WTC11 (cell line): ENCODE measurements around the gene MYCBPAP. TPM values are rescaled to one million over a fixed set of nuclear protein-coding genes. Genes with fewer than 3 reads are reported as not detected.
A peak's percentile ranks its signal among the peaks of the same experiment; 100 is the strongest.

Experiments used
- ATAC-seq: fragments of 200-7000 bp; cut with Tn5 transposase; 2 replicates; pipeline ENCODE4 v1.10.0; 2021; ENCODE audit warnings: mild to moderate bottlenecking, moderate library complexity
- CTCF ChIA-PET: fragments of 300-600 bp; sonication (Branson Sonifier 250); formaldehyde crosslinking; loops from one replicate; lab custom pipeline; 2021; ENCODE audit warnings: antibody characterized with exemption; lab: Charles Lee
- POLR2A ChIA-PET: fragments of 350-600 bp; sonication (Branson Sonifier 250); formaldehyde crosslinking; loops from one replicate; lab custom pipeline; 2021; ENCODE audit warnings: antibody characterized with exemption; lab: Charles Lee
- DNase-seq: peaks from one replicate; pipeline ENCODE4 v3.0.0; 2021; ENCODE audit warnings: low spot score
- H3K27ac Mint-ChIP-seq: 2 replicates; pipeline ENCODE4 v1.8.0; 2021; ENCODE audit warnings: mixed read lengths
- H3K27me3 Mint-ChIP-seq: 2 replicates; pipeline ENCODE4 v1.8.0; 2021; ENCODE audit warnings: low read depth, mild to moderate bottlenecking, moderate library complexity, mixed read lengths
- H3K36me3 Mint-ChIP-seq: 2 replicates; pipeline ENCODE4 v1.8.0; 2021; ENCODE audit warnings: mixed read lengths
- H3K4me1 Mint-ChIP-seq: 2 replicates; pipeline ENCODE4 v1.8.0; 2022; ENCODE audit warnings: mixed read lengths
- H3K4me3 Mint-ChIP-seq: 2 replicates; pipeline ENCODE4 v1.8.0; 2021; ENCODE audit warnings: mild to moderate bottlenecking, moderate library complexity, mixed read lengths
- H3K9me3 Mint-ChIP-seq: 2 replicates; pipeline ENCODE4 v1.8.0; 2021; ENCODE audit warnings: mixed read lengths
- AR ChIP-seq: fragments of 250-450 bp; sonication (Bioruptor Pico); IDR thresholded peaks from 2 replicates; pipeline ENCODE4 v1.9.0; 2021; ENCODE audit warnings: mild to moderate bottlenecking
- ATF6 ChIP-seq: sonication (generic); formaldehyde crosslinking; IDR thresholded peaks from 2 replicates; pipeline ENCODE4 v1.8.1; 2023; ENCODE audit warnings: mild to moderate bottlenecking, missing genetic modification reagents
- CBFB ChIP-seq: sonication (generic); formaldehyde crosslinking; IDR thresholded peaks from 2 replicates; pipeline ENCODE4 v1.8.1; 2022; ENCODE audit warnings: mild to moderate bottlenecking, low read depth, missing genetic modification reagents
- E2F1 ChIP-seq: sonication (generic); formaldehyde crosslinking; IDR thresholded peaks from 2 replicates; pipeline ENCODE4 v1.8.0; 2022; ENCODE audit warnings: mild to moderate bottlenecking, missing genetic modification reagents
- FOXP1 ChIP-seq: sonication (generic); formaldehyde crosslinking; IDR thresholded peaks from 2 replicates; pipeline ENCODE4 v1.8.0; 2022; ENCODE audit warnings: missing genetic modification reagents, mild to moderate bottlenecking, moderate library complexity, borderline replicate concordance
- HMGXB4 ChIP-seq: sonication (generic); formaldehyde crosslinking; IDR thresholded peaks from 2 replicates; pipeline ENCODE4 v1.8.1; 2023; ENCODE audit warnings: mild to moderate bottlenecking, moderate library complexity, missing genetic modification reagents
- IRF1 ChIP-seq: sonication (generic); formaldehyde crosslinking; IDR thresholded peaks from 2 replicates; pipeline ENCODE4 v1.8.0; 2023; ENCODE audit warnings: missing genetic modification reagents
- MXD4 ChIP-seq: fragments of 250-450 bp; sonication (Bioruptor Pico); IDR thresholded peaks from 2 replicates; pipeline ENCODE4 v1.8.0; 2021; ENCODE audit warnings: mild to moderate bottlenecking, moderate library complexity, borderline replicate concordance
- NR2C2 ChIP-seq: sonication (generic); formaldehyde crosslinking; IDR thresholded peaks from 2 replicates; pipeline ENCODE4 v1.8.0; 2022; ENCODE audit warnings: mild to moderate bottlenecking, missing genetic modification reagents
- PREB ChIP-seq: sonication (generic); formaldehyde crosslinking; IDR thresholded peaks from 2 replicates; pipeline ENCODE4 v1.8.1; 2022; ENCODE audit warnings: mild to moderate bottlenecking, missing genetic modification reagents, moderate library complexity, borderline replicate concordance
- PRRX2 ChIP-seq: fragments of 250-450 bp; sonication (Bioruptor Pico); IDR thresholded peaks from 2 replicates; pipeline ENCODE4 v1.8.0; 2021; ENCODE audit warnings: mild to moderate bottlenecking
- RELA ChIP-seq: sonication (generic); formaldehyde crosslinking; IDR thresholded peaks from 2 replicates; pipeline ENCODE4 v1.8.1; 2022; ENCODE audit warnings: missing genetic modification reagents, mild to moderate bottlenecking, borderline replicate concordance
- RORB ChIP-seq: fragments of 250-450 bp; sonication (Bioruptor Pico); IDR thresholded peaks from 2 replicates; pipeline ENCODE4 v1.9.0; 2021; ENCODE audit warnings: mild to moderate bottlenecking
- SMAD4 ChIP-seq: sonication (generic); formaldehyde crosslinking; IDR thresholded peaks from 2 replicates; pipeline ENCODE4 v1.8.0; 2022; ENCODE audit warnings: mild to moderate bottlenecking, missing genetic modification reagents
- TEAD4 ChIP-seq: sonication (generic); formaldehyde crosslinking; IDR thresholded peaks from 2 replicates; pipeline ENCODE4 v1.8.0; 2022; ENCODE audit warnings: mild to moderate bottlenecking, missing genetic modification reagents
- ZNF263 ChIP-seq: sonication (generic); formaldehyde crosslinking; IDR thresholded peaks from 2 replicates; pipeline ENCODE4 v1.8.1; 2022; ENCODE audit warnings: low read depth, mild to moderate bottlenecking, moderate library complexity, missing genetic modification reagents
- ZNF317 ChIP-seq: sonication (generic); formaldehyde crosslinking; IDR thresholded peaks from 2 replicates; pipeline ENCODE4 v1.8.1; 2023; ENCODE audit warnings: low read depth, mild to moderate bottlenecking, moderate library complexity, missing genetic modification reagents, borderline replicate concordance
- total RNA-seq: library from RNA; stranded (reverse); gene quantifications from 3 replicates; pipeline ENCODE4 v1.2.3, GENCODE V29; 2021

The MYCBPAP gene
- total RNA-seq, 1 experiment from 2014 or later, result 5.7 TPM

GRCh38 chr17:50562242-50563091 lies 54.2 kb downstream of the MYCBPAP start:
- H3K4me3 Mint-ChIP-seq, result peak overlapping the region; percentile 67
- CTCF ChIA-PET, result interaction anchor here (0.8 to 7.2 kb wide), 12 partner anchors 8 to 165 kb away, joined by 3 to 135 read pairs (median 5); partner anchors contain the start of gene LRRC59
- peaks cover 83% of the 10 kb centered on the region for H3K27me3 Mint-ChIP-seq
- H3K4me1 Mint-ChIP-seq, result peaks cover 40% of the 10 kb centered on the region
- peak; percentile 40 for DNase-seq
- no peak for ATAC-seq
- no peaks in the 10 kb centered on the region for H3K9me3 Mint-ChIP-seq
- H3K27ac Mint-ChIP-seq, result no peak overlapping the region
- TF ChIP-seq SMAD4 (CRISPR knock-in tag) (no peak), ZNF263 (0 out of 2 replicates have a peak, but pooled peaks have one; percentile 53)
- no peaks in the 10 kb centered on the region for H3K36me3 Mint-ChIP-seq
- POLR2A ChIA-PET, result interaction anchor here (1.4 kb wide), 1 partner anchor 12 kb away, joined by 5 read pairs; no protein-coding TSS in a partner anchor

- CTCF ChIA-PET, result interaction anchor here (1.0 to 7.2 kb wide), 9 partner anchors 12 to 301 kb away, joined by 3 to 135 read pairs (median 5); partner anchors contain the start of gene LRRC59
- H3K4me3 Mint-ChIP-seq, result no peak overlapping the region
Measured at GRCh38 chr17:50563092-50563511, 54.9 kb downstream of the MYCBPAP start.

More at GRCh38 chr17:50563092-50563511, 54.9 kb downstream of the MYCBPAP start:
- Mint-ChIP-seq H3K4me1 (peaks cover 42% of the 10 kb centered on the region), H3K36me3 (no peaks in the 10 kb centered on the region), H3K27me3 (peaks cover 80% of the 10 kb centered on the region), H3K27ac (no peak overlapping the region), H3K9me3 (no peaks in the 10 kb centered on the region)
- DNase-seq (no peak), ATAC-seq (no peak)
- POLR2A ChIA-PET, result interaction anchor here (0.6 to 1.4 kb wide), 2 partner anchors 12 to 238 kb away, joined by 3 to 5 read pairs; no protein-coding TSS in a partner anchor
- TF ChIP-seq AR (CRISPR knock-in tag) (no peak), ZNF317 (CRISPR knock-in tag) (no peak), FOXP1 (CRISPR knock-in tag) (no peak), MXD4 (no peak), PRRX2 (CRISPR knock-in tag) (no peak), IRF1 (no peak), ATF6 (no peak), TEAD4 (no peak), NR2C2 (CRISPR knock-in tag) (no peak), CBFB (CRISPR knock-in tag) (no peak), PREB (CRISPR knock-in tag) (no peak), E2F1 (no peak), HMGXB4 (no peak), RORB (no peak), RELA (CRISPR knock-in tag) (no peak)
